GM23338 (cell line): ENCODE results near the gene PPP1R16B. TPM values are rescaled to one million over a fixed set of nuclear protein-coding genes. Genes with fewer than 3 reads are reported as not detected.

Experiments used
- ATAC-seq: fragments of 200-7000 bp; cut with Tn5 transposase; 3 replicates; pipeline ENCODE4 v1.9.1; 2020
- DNase-seq: peaks from one replicate; pipeline ENCODE4 v3.0.0-alpha.2; 2015; ENCODE audit warnings: low spot score
- H2AFZ ChIP-seq: fragments of 200-600 bp; sonication (generic); 2 replicates; pipeline ENCODE4 v1.8.0; 2016; ENCODE audit warnings: antibody characterized with exemption, mild to moderate bottlenecking, moderate library complexity
- H3F3A ChIP-seq: fragments of 200-600 bp; sonication (generic); replicated peaks from 2 replicates; pipeline ENCODE4 v1.8.0; 2017; ENCODE audit warnings: antibody characterized with exemption, mixed run types, low read depth
- H3K27ac ChIP-seq: fragments of 200-600 bp; sonication (generic); 2 replicates; pipeline ENCODE4 v1.6.1; 2016; ENCODE audit warnings: low read depth
- H3K27me3 ChIP-seq: fragments of 200-600 bp; sonication (generic); 2 replicates; pipeline ENCODE4 v1.8.0; 2016; ENCODE audit warnings: mild to moderate bottlenecking, mixed run types, moderate library complexity; ENCODE audit not compliant: insufficient read depth
- H3K36me3 ChIP-seq: fragments of 200-600 bp; sonication (generic); 2 replicates; pipeline ENCODE4 v1.8.0; 2016; ENCODE audit warnings: mild to moderate bottlenecking; ENCODE audit not compliant: insufficient read depth
- H3K4me1 ChIP-seq: fragments of 200-600 bp; sonication (generic); 2 replicates; pipeline ENCODE4 v1.8.0; 2016; ENCODE audit warnings: mild to moderate bottlenecking, moderate library complexity; ENCODE audit not compliant: insufficient read depth
- H3K4me2 ChIP-seq: fragments of 200-600 bp; sonication (generic); 2 replicates; pipeline ENCODE4 v1.7.1; 2017; ENCODE audit warnings: mixed run types
- H3K4me3 ChIP-seq: fragments of 200-600 bp; sonication (generic); 2 replicates; pipeline ENCODE4 v1.6.1; 2016; ENCODE audit warnings: mixed run types
- H3K79me2 ChIP-seq: fragments of 200-600 bp; sonication (generic); replicated peaks from 2 replicates; pipeline ENCODE4 v1.8.0; 2017; ENCODE audit warnings: mild to moderate bottlenecking; ENCODE audit not compliant: insufficient read depth
- H3K9me2 ChIP-seq: fragments of 200-600 bp; sonication (generic); 2 replicates; pipeline ENCODE4 v1.8.0; 2017; ENCODE audit not compliant: insufficient read depth
- H4K20me1 ChIP-seq: fragments of 200-600 bp; sonication (generic); replicated peaks from 2 replicates; pipeline ENCODE4 v1.8.0; 2017; ENCODE audit warnings: mild to moderate bottlenecking; ENCODE audit not compliant: insufficient read depth
- H3K27ac Mint-ChIP-seq: 2 replicates; pipeline ENCODE4 v1.8.0; 2020; ENCODE audit warnings: inconsistent platforms, mild to moderate bottlenecking, moderate library complexity, mixed read lengths
- H3K27me3 Mint-ChIP-seq: 3 replicates; pipeline ENCODE4 v1.8.0; 2022; ENCODE audit warnings: low read depth, mild to moderate bottlenecking, moderate library complexity, mixed read lengths, inconsistent platforms; ENCODE audit not compliant: insufficient read depth, poor library complexity
- H3K36me3 Mint-ChIP-seq: 3 replicates; pipeline ENCODE4 v1.8.0; 2021; ENCODE audit warnings: low read depth, mild to moderate bottlenecking, inconsistent platforms, moderate library complexity, mixed read lengths
- H3K4me1 Mint-ChIP-seq: 3 replicates; pipeline ENCODE4 v1.8.0; 2020; ENCODE audit warnings: mild to moderate bottlenecking, inconsistent platforms, mixed read lengths
- H3K4me3 Mint-ChIP-seq: 3 replicates; pipeline ENCODE4 v1.8.0; 2021; ENCODE audit warnings: moderate library complexity, mild to moderate bottlenecking, inconsistent platforms, mixed read lengths
- H3K9me3 Mint-ChIP-seq: 3 replicates; pipeline ENCODE4 v1.8.0; 2020; ENCODE audit warnings: moderate library complexity, mild to moderate bottlenecking, inconsistent platforms, mixed read lengths
- CREB1 ChIP-seq: fragments of 250-450 bp; sonication (Bioruptor Pico); IDR thresholded peaks from 2 replicates; pipeline ENCODE4 v1.5.0; 2020; ENCODE audit warnings: low read depth, mild to moderate bottlenecking, moderate library complexity
- EZH2 ChIP-seq: fragments of 200-600 bp; sonication (generic); IDR thresholded peaks from one replicate; pipeline ENCODE4 v1.8.0; 2017; ENCODE audit warnings: antibody characterized with exemption, mild to moderate bottlenecking, low read depth; ENCODE audit not compliant: unreplicated experiment
- JUNB ChIP-seq: IDR thresholded peaks from one replicate; pipeline ENCODE4 v1.6.1; 2016; ENCODE audit warnings: antibody characterized with exemption; ENCODE audit not compliant: unreplicated experiment
- NANOG ChIP-seq: IDR thresholded peaks from 2 replicates; pipeline ENCODE4 v1.6.1; 2016; ENCODE audit warnings: antibody characterized with exemption, borderline replicate concordance
- POLR2AphosphoS5 ChIP-seq: IDR thresholded peaks from 2 replicates; pipeline ENCODE4 v1.6.1; 2016; ENCODE audit warnings: antibody characterized with exemption, low read depth
- STAT1 ChIP-seq: IDR thresholded peaks from one replicate; pipeline ENCODE4 v1.6.1; 2016; ENCODE audit warnings: antibody characterized with exemption; ENCODE audit not compliant: unreplicated experiment
- ZNF114 ChIP-seq: fragments of 250-450 bp; sonication (Bioruptor Pico); IDR thresholded peaks from 2 replicates; pipeline ENCODE4 v1.5.0; 2020; ENCODE audit warnings: mild to moderate bottlenecking, moderate library complexity
- ZNF331 ChIP-seq: fragments of 250-450 bp; sonication (Bioruptor Pico); IDR thresholded peaks from 2 replicates; pipeline ENCODE4 v1.5.0; 2020; ENCODE audit warnings: low read depth, mild to moderate bottlenecking, moderate library complexity
- polyA plus RNA-seq: library from polyadenylated mRNA; unstranded; fragments of >200 nt; fragmentation: Nextera tagmentation; extraction: Ambion mirVana; gene quantifications from 2 replicates; pipeline ENCODE4 v1.2.1, GENCODE V29; 2016
- total RNA-seq: library from RNA; depleted of rRNA; stranded (reverse); fragments of >200 nt; shearing (Covaris generic); gene quantifications from 2 replicates; pipeline ENCODE4 v1.2.3, GENCODE V29; 2014
- TF ChIP-seq, protein P1 (sequence below): fragments of 250-450 bp; sonication (Bioruptor Pico); IDR thresholded peaks from 2 replicates; pipeline ENCODE4 v1.5.0; 2020; ENCODE audit warnings: mild to moderate bottlenecking, moderate library complexity
- TF ChIP-seq, protein P2 (sequence below): IDR thresholded peaks from 2 replicates; pipeline ENCODE4 v1.6.1; 2016; ENCODE audit warnings: antibody characterized with exemption
- TF ChIP-seq, protein P3 (sequence below): IDR thresholded peaks from one replicate; pipeline ENCODE4 v1.6.1; 2018; ENCODE audit warnings: antibody characterized with exemption; ENCODE audit not compliant: unreplicated experiment

PPP1R16B gene
- total and polyA plus RNA-seq, 2 experiments from 2014 or later, result 1.6 to 11.5 TPM

DNA sequence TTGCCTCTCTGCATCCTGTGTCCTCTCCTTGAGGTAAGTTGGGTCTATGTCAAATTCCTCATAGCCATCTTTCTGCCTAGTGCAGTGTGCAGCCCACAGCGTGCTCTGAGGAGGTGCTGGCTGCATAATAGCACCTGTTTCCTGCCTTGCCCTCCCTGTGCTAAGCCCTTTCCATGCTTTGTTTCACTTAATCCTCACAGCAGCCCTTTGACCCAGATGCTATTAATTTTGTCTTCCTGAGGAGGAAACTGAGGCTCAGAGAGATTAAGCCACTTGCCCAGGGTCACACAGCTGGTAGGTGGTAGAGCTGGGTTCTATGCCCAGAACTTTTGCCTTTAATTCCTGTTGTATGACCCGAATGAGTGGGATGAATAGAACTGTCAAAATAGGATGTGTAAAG, 134.2 kb downstream of the PPP1R16B start (continued):
- TF ChIP-seq, protein P1, sequence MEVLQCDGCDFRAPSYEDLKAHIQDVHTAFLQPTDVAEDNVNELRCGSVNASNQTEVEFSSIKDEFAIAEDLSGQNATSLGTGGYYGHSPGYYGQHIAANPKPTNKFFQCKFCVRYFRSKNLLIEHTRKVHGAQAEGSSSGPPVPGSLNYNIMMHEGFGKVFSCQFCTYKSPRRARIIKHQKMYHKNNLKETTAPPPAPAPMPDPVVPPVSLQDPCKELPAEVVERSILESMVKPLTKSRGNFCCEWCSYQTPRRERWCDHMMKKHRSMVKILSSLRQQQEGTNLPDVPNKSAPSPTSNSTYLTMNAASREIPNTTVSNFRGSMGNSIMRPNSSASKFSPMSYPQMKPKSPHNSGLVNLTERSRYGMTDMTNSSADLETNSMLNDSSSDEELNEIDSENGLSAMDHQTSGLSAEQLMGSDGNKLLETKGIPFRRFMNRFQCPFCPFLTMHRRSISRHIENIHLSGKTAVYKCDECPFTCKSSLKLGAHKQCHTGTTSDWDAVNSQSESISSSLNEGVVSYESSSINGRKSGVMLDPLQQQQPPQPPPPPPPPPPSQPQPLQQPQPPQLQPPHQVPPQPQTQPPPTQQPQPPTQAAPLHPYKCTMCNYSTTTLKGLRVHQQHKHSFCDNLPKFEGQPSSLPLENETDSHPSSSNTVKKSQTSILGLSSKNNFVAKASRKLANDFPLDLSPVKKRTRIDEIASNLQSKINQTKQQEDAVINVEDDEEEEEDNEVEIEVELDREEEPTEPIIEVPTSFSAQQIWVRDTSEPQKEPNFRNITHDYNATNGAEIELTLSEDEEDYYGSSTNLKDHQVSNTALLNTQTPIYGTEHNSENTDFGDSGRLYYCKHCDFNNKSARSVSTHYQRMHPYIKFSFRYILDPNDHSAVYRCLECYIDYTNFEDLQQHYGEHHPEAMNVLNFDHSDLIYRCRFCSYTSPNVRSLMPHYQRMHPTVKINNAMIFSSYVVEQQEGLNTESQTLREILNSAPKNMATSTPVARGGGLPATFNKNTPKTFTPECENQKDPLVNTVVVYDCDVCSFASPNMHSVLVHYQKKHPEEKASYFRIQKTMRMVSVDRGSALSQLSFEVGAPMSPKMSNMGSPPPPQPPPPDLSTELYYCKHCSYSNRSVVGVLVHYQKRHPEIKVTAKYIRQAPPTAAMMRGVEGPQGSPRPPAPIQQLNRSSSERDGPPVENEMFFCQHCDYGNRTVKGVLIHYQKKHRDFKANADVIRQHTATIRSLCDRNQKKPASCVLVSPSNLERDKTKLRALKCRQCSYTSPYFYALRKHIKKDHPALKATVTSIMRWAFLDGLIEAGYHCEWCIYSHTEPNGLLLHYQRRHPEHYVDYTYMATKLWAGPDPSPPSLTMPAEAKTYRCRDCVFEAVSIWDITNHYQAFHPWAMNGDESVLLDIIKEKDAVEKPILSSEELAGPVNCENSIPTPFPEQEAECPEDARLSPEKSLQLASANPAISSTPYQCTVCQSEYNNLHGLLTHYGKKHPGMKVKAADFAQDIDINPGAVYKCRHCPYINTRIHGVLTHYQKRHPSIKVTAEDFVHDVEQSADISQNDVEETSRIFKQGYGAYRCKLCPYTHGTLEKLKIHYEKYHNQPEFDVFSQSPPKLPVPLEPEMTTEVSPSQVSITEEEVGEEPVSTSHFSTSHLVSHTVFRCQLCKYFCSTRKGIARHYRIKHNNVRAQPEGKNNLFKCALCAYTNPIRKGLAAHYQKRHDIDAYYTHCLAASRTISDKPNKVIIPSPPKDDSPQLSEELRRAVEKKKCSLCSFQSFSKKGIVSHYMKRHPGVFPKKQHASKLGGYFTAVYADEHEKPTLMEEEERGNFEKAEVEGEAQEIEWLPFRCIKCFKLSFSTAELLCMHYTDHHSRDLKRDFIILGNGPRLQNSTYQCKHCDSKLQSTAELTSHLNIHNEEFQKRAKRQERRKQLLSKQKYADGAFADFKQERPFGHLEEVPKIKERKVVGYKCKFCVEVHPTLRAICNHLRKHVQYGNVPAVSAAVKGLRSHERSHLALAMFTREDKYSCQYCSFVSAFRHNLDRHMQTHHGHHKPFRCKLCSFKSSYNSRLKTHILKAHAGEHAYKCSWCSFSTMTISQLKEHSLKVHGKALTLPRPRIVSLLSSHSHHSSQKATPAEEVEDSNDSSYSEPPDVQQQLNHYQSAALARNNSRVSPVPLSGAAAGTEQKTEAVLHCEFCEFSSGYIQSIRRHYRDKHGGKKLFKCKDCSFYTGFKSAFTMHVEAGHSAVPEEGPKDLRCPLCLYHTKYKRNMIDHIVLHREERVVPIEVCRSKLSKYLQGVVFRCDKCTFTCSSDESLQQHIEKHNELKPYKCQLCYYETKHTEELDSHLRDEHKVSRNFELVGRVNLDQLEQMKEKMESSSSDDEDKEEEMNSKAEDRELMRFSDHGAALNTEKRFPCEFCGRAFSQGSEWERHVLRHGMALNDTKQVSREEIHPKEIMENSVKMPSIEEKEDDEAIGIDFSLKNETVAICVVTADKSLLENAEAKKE (CRISPR knock-in tag), result no peak
- no peak for TF ChIP-seq ZNF331 (CRISPR knock-in tag)
- TF ChIP-seq ZNF114 (CRISPR knock-in tag), result no peak

DNA sequence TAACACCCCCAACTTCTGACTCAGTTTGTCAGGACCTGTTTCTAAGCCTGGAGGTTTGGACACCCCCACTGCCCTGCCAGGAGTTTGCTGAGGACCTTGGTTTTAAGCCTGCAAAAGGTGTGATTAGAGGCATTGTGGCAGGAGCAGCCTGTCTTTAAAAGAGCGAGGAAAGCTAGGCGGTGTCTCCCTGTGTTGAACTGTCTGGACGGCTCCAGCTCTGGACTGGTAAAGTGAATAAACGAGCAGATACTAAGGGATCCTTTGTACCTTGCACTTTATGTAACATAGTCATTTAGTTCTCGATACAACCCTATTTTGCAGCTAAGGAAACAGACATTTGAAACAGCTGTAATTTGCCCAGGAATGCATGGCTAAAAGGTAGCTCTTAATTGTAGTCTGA, 135.1 kb downstream of the PPP1R16B start:
- peaks cover 6% of the 10 kb centered on the region; the same call in 1 of the 2 replicates for H3K4me1 ChIP-seq
- H3K27me3 ChIP-seq, result no peaks in the 10 kb centered on the region
- no peak overlapping the region for H3K27ac ChIP-seq
- no peak overlapping the region for H3K4me3 ChIP-seq
- no peak overlapping the region for H3K27ac Mint-ChIP-seq
- H3K4me3 Mint-ChIP-seq, result no peak overlapping the region
- H3K9me2 ChIP-seq, result no peaks in the 10 kb centered on the region
- no peak for ATAC-seq
- no peak for DNase-seq
- H4K20me1 ChIP-seq, result peaks cover 70% of the 10 kb centered on the region
- peaks cover 81% of the 10 kb centered on the region for H3K79me2 ChIP-seq
- H3K9me3 Mint-ChIP-seq, result no peaks in the 10 kb centered on the region
- H3K36me3 Mint-ChIP-seq, result peaks cover 70% of the 10 kb centered on the region
- H3K27me3 Mint-ChIP-seq, result peaks cover 4% of the 10 kb centered on the region
- H3K36me3 ChIP-seq, result peaks cover 29% of the 10 kb centered on the region
- no peak overlapping the region for H2AFZ ChIP-seq
- H3K4me2 ChIP-seq, result no peak overlapping the region
- peaks cover 23% of the 10 kb centered on the region for H3K4me1 Mint-ChIP-seq
- no peaks in the 10 kb centered on the region for H3F3A ChIP-seq
- TF ChIP-seq, protein P2, sequence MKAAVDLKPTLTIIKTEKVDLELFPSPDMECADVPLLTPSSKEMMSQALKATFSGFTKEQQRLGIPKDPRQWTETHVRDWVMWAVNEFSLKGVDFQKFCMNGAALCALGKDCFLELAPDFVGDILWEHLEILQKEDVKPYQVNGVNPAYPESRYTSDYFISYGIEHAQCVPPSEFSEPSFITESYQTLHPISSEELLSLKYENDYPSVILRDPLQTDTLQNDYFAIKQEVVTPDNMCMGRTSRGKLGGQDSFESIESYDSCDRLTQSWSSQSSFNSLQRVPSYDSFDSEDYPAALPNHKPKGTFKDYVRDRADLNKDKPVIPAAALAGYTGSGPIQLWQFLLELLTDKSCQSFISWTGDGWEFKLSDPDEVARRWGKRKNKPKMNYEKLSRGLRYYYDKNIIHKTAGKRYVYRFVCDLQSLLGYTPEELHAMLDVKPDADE, result no peak
- no peak for TF ChIP-seq CREB1
- TF ChIP-seq POLR2AphosphoS5, result no peak
- no peak for TF ChIP-seq ZNF114 (CRISPR knock-in tag)
- no peak for TF ChIP-seq JUNB
- TF ChIP-seq, protein P3, sequence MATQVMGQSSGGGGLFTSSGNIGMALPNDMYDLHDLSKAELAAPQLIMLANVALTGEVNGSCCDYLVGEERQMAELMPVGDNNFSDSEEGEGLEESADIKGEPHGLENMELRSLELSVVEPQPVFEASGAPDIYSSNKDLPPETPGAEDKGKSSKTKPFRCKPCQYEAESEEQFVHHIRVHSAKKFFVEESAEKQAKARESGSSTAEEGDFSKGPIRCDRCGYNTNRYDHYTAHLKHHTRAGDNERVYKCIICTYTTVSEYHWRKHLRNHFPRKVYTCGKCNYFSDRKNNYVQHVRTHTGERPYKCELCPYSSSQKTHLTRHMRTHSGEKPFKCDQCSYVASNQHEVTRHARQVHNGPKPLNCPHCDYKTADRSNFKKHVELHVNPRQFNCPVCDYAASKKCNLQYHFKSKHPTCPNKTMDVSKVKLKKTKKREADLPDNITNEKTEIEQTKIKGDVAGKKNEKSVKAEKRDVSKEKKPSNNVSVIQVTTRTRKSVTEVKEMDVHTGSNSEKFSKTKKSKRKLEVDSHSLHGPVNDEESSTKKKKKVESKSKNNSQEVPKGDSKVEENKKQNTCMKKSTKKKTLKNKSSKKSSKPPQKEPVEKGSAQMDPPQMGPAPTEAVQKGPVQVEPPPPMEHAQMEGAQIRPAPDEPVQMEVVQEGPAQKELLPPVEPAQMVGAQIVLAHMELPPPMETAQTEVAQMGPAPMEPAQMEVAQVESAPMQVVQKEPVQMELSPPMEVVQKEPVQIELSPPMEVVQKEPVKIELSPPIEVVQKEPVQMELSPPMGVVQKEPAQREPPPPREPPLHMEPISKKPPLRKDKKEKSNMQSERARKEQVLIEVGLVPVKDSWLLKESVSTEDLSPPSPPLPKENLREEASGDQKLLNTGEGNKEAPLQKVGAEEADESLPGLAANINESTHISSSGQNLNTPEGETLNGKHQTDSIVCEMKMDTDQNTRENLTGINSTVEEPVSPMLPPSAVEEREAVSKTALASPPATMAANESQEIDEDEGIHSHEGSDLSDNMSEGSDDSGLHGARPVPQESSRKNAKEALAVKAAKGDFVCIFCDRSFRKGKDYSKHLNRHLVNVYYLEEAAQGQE, result no peak
- no peak for TF ChIP-seq EZH2
- TF ChIP-seq NANOG, result no peak
- TF ChIP-seq STAT1, result no peak
